Activated effector memory CD4-positive, alpha-beta T cell treated with anti-CD3 and anti-CD28 coated beads, Interleukin-2, amount 50 U/mL, for 16 hours (primary cell): ENCODE results near the gene TNXB.
"Not testable (repeated sequence)": the region's sequence is repeated elsewhere in the genome, so short reads cannot be mapped to it uniquely, and the experiment has no call there.

Experiments
- DNase-seq: peaks from one replicate; pipeline ENCODE4 v3.0.0-alpha.2; 2020

The TNXB gene

DNA sequence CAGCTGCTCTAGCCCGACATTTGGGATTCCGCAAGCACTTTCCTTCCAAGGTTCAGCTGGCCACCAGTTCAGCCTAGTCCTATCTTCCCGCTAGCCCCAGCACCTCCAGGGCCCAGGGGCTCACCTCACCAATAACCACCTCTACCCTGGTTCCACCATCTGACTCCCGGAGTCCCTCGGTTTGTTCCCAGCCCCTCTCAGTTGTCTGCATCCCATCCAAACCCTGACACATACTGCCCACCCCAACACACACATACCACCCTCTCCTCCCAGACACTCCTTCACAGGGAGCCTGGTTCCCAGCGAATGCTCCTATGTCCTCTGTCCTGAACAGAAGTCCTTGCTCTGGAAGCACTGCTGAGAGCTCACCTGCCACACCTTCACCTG lies 418 bp downstream of the TNXB start:
- DNase-seq = no peak

DNA sequence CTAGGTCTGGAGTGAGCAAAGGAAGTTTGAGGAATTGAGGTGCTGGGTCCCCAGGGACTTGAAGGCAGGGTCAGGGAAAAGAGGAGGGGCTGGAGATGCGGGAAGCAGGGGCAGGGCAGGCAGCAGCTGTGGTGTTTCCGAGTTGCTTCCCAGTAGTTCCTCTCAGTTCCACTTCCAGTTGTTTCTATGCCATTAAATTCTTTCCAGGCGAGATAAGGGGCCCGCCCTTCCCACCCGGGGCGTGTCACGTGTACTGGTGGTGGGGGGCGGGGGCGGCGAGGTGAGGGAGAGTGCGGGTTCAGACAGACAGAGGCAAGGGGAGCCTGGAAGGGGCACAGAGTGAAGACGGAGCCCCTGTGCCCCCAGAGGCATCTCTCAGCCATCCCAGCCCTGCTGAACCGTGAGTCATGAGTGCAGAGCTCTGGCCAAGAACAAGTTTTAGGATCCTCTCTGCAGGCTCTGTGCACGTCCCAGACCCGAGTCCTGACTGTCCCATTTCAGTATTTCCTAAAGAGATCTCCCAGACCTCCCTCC lies 977 bp downstream of the TNXB start:
- DNase-seq = no peak

DNA sequence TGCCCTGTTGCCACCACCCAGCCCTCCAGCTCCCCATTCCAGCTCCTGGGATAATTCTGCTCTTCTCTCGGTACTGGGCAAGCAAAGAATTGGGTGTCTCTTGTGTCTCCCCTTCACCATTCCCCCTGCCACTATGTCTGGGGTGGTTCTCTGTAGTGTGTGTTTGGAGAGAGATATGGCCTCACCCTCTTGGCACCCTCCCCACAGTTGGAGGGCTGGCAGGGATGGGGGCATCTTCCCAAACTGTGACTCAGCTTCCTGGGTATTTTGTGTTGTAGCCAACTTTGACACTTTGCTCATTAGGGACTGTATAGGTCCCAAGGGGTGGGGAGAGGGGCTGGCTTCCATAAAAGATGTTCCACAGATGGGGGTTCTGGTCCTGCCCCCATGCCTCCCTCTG lies 1.7 kb downstream of the TNXB start:
- no peak for DNase-seq

DNA sequence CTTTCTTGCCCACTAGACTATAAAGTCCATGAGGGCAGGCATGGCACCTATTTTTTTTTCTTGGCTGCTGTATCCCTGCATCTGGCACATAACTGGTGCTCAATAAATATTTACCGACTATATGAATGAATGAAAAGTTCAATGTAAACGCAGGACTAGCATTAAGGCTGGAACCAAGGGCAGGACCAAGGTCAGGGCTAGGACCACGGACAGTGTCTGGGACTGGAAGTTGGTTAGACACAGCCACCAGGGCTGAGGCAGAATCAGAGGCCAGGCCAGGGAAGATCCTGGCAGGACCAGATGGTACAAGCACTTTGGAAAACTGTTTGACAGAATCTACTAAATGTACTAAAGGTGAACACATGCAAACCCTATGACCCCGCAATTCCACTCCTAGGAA lies 3.7 kb downstream of the TNXB start:
- DNase-seq = no peak

GRCh38 chr6:32102255-32102654 lies 6.9 kb downstream of the TNXB start:
- no peak for DNase-seq

GRCh38 chr6:32100251-32100650 lies 8.9 kb downstream of the TNXB start:
- DNase-seq = not testable (repeated sequence)

DNA sequence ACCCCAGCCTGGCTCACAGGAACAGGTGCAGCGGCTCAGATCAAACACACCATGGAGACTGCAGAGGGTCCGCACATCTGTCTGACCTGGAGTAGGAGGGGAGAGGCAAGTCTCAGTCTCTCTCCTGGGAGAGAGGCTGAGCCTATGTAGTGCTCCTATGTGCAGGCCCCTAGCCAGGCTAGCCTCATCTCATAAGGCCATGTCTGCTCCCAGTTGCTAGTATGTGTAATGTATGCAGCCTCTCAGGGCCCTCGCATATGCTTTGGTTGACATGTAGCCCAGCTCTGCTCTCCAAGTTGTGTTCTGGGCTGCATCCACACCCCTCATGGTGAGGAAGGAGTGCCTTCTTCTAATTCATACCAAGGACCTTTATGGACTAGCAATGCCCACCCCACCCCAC lies 11.8 kb downstream of the TNXB start:
- no peak for DNase-seq

- DNase-seq = no peak
Measured at GRCh38 chr6:32096394-32097258, 12.5 kb downstream of the TNXB start.

GRCh38 chr6:32096087-32096393 lies 13.1 kb downstream of the TNXB start:
- no peak for DNase-seq

DNA sequence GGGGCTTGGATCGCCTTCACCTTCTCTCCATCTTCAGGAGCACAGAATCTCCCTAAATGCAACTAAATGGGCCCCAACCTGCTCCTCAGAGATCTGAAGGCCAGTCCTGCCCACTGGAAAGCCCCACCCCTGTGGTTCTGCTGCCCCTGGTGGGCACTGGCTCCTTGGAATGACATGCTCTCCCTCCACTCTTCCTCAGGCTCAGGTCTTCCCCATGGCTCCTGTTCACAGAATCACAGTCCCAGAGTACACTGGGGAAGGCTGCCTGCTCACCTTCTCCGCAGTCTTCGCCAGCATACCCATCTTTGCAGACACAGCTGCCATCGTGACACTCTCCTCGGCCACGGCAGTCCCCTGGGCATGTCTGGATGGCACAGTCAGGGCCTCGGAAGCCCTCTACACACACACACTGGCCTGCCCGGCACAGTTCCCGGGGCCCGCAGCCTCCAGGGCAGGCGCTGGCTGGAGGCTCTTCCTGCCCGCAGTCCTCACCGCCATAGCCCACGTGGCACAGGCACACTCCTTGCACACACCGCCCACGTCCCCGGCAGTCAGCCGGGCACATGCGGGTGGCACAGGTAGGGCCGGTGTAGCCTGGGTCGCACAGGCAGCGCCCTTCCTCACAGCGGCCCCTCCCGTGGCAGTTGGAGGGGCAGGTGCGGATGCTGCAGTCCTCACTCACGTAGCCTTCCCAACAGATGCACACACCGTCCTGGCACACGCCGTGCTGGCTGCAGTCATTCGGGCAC lies 13.6 kb downstream of the TNXB start:
- DNase-seq = no peak

- DNase-seq = no peak
Measured at GRCh38 chr6:32092760-32093497, 16.2 kb downstream of the TNXB start.

GRCh38 chr6:32089082-32089828 lies 19.9 kb downstream of the TNXB start:
- DNase-seq = no peak

- DNase-seq = no peak
Measured at GRCh38 chr6:32088487-32089049, 20.6 kb downstream of the TNXB start.

- DNase-seq = peak; percentile 86
Measured at GRCh38 chr6:32087574-32088486, 21.3 kb downstream of the TNXB start.

- DNase-seq = no peak
Measured at GRCh38 chr6:32086661-32087573, 22.2 kb downstream of the TNXB start.

- DNase-seq = no peak
Measured at GRCh38 chr6:32085759-32086459, 23.2 kb downstream of the TNXB start.

- DNase-seq = no peak
Measured at GRCh38 chr6:32084780-32085179, 24.4 kb downstream of the TNXB start.

- DNase-seq = no peak
Measured at GRCh38 chr6:32083812-32084768, 25.0 kb downstream of the TNXB start.
